GM23248 (cell line): ENCODE data around the gene PTDSS2.

ENCODE experiments used
- EZH2 ChIP-seq: fragments of 200-600 bp; sonication (generic); IDR thresholded peaks from 2 replicates; pipeline ENCODE4 v1.6.1; 2018; ENCODE audit warnings: antibody characterized with exemption, mild to moderate bottlenecking; ENCODE audit not compliant: insufficient read depth, poor library complexity, severe bottlenecking
- EZH2phosphoT487 ChIP-seq: fragments of 200-600 bp; sonication (generic); IDR thresholded peaks from 2 replicates; pipeline ENCODE4 v1.6.1; 2018; ENCODE audit warnings: antibody characterized with exemption, moderate library complexity, mild to moderate bottlenecking, low read depth; ENCODE audit not compliant: insufficient read depth

GRCh38 chr11:491358-491757, 41.3 kb downstream of the PTDSS2 start:
- TF ChIP-seq EZH2 (no peak), EZH2phosphoT487 (no peak)
